Chondrocyte (in vitro differentiated cells): ENCODE data around the gene KLHL30. TPM values are rescaled to one million over a fixed set of nuclear protein-coding genes. Genes with fewer than 3 reads are reported as not detected.

Experiments
- DNase-seq: peaks from one replicate; pipeline ENCODE4 v3.0.0; 2021; ENCODE audit warnings: mixed read lengths, low spot score
- H3K27ac Mint-ChIP-seq: one replicate; pipeline ENCODE4 v1.8.0; 2021; ENCODE audit warnings: mild to moderate bottlenecking, moderate library complexity, mixed read lengths; ENCODE audit not compliant: unreplicated experiment
- H3K27me3 Mint-ChIP-seq: 2 replicates; pipeline ENCODE4 v1.8.0; 2021; ENCODE audit warnings: low read depth, mixed read lengths
- H3K36me3 Mint-ChIP-seq: 2 replicates; pipeline ENCODE4 v1.8.0; 2021; ENCODE audit warnings: low read depth, mixed read lengths
- H3K4me1 Mint-ChIP-seq: 2 replicates; pipeline ENCODE4 v1.8.0; 2021; ENCODE audit warnings: low read depth, mild to moderate bottlenecking, mixed read lengths
- H3K4me3 Mint-ChIP-seq: one replicate; pipeline ENCODE4 v1.8.0; 2021; ENCODE audit warnings: mild to moderate bottlenecking, moderate library complexity, mixed read lengths; ENCODE audit not compliant: unreplicated experiment
- H3K9me3 Mint-ChIP-seq: 2 replicates; pipeline ENCODE4 v1.8.0; 2021; ENCODE audit warnings: low read depth, mixed read lengths
- total RNA-seq: library from RNA; stranded (reverse); gene quantifications from 3 replicates; pipeline ENCODE4 v1.2.1, GENCODE V29; 2021
- TF ChIP-seq, protein P1 (sequence below): fragments of 200-600 bp; sonication (generic); IDR thresholded peaks from 2 replicates; pipeline ENCODE4 v1.5.0; 2021; ENCODE audit warnings: antibody characterized with exemption, mild to moderate bottlenecking, moderate library complexity

Gene KLHL30
- total RNA-seq, 1 donor from 2014 or later = 25.6 TPM

DNA sequence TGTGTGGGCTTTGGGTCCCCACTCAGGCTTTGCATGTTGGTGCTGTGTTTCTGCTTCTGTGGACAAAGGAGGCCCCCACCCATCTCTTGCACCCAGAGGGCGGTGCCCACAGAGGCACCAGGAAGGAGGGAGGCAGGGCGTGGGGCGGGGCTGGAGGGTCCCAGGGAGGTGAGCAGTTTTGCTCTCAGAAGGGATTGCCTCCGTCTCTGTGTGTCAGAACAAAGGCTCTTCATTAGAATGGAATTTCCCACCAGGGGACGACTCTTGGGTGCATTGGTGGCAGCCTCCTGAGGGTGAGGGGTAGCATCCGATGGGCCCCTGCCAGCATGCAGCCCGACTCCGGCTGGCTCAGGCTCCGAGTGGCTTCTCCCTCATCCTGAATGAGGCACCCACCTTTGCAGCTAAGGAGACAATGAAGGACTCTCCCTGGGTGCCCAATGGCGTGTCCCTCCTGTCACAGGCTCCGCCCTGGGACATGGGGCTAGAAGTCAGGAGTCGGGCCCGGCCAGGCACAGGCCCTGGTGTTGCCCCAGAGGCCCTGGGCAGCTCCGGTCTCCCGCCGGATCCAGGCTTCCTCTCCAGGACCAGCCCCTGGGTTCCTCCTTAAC, 13.3 kb downstream of the KLHL30 start:
- DNase-seq = no peak
- Mint-ChIP-seq H3K4me3 (no peak overlapping the region), H3K27ac (peak overlapping the region; percentile 32), H3K27me3 (no peaks in the 10 kb centered on the region), H3K36me3 (peaks cover 2% of the 10 kb centered on the region), H3K4me1 (peaks cover 9% of the 10 kb centered on the region), H3K9me3 (peaks cover 8% of the 10 kb centered on the region)
- TF ChIP-seq, protein P1, sequence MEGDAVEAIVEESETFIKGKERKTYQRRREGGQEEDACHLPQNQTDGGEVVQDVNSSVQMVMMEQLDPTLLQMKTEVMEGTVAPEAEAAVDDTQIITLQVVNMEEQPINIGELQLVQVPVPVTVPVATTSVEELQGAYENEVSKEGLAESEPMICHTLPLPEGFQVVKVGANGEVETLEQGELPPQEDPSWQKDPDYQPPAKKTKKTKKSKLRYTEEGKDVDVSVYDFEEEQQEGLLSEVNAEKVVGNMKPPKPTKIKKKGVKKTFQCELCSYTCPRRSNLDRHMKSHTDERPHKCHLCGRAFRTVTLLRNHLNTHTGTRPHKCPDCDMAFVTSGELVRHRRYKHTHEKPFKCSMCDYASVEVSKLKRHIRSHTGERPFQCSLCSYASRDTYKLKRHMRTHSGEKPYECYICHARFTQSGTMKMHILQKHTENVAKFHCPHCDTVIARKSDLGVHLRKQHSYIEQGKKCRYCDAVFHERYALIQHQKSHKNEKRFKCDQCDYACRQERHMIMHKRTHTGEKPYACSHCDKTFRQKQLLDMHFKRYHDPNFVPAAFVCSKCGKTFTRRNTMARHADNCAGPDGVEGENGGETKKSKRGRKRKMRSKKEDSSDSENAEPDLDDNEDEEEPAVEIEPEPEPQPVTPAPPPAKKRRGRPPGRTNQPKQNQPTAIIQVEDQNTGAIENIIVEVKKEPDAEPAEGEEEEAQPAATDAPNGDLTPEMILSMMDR = no peak

DNA sequence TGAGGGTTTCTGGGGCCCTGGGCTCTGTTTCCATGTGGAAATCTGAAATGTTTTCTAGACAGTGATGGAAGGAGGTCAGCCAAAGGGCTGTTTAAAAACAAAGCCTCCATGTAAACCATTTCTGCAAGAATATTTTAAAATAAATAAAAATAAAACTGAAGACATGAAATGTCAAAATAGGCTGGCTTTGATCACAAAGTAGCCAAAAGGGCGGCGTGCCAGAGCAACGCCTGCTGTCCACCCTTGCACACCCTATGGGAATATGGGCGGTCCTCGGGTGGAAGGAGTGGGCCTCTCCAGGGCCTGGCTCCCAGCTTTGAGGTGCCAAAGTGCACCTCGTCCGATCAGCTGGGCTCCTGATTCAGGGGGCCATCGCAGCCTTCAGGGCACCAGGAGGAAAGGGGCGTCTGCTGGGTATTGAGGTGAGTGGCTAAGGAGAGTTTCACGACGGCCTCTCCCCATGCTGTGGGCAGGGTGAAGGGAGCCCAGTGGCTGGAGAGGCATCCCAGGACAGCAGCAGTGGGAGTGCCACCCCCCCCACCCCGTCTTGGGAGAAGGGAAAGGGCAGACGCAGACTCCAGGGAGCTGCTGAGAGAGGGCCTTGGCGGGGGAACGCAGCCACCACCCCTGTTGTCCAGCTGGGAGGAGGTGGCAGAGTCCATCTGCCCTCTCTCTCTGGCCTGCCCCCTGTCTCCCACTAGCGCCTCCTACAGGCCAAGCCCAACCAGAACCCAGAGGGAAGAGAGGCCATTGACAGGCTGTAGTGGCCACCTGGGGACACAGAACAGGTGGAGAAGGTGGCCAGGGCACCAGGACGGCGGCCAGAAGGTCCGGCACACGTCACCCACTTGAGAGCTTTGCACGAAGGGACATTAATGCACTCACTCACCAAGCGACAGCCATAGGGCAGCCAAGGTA, 14.6 kb downstream of the KLHL30 start:
- peaks cover 2% of the 10 kb centered on the region for H3K36me3 Mint-ChIP-seq
- TF ChIP-seq, protein P1 = peak; percentile 60
- H3K4me3 Mint-ChIP-seq = no peak overlapping the region
- no peak overlapping the region for H3K27ac Mint-ChIP-seq
- peaks cover 8% of the 10 kb centered on the region for H3K9me3 Mint-ChIP-seq
- peaks cover 9% of the 10 kb centered on the region for H3K4me1 Mint-ChIP-seq
- DNase-seq = no peak
- H3K27me3 Mint-ChIP-seq = no peaks in the 10 kb centered on the region

DNA sequence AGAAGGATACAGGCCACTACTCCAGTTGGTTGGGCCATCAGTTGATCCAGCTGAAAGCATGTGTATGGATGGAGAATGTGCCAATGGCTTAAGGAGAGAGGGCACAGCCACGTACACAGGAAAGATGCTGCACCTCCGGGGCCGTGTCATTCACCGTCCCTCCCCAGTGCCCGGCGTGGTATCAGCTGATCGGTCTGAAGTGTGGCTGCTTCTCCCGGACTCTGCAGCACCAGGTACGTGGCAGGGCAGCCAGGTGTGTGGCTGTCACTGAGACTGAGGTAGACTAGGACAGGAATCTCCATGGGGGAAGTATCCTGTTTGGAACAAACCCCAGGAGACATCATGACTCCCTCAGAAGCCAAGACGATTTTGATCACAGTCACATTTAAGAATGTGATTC, 16.1 kb downstream of the KLHL30 start:
- no peak overlapping the region for H3K4me3 Mint-ChIP-seq
- peak; percentile 61 for DNase-seq
- H3K36me3 Mint-ChIP-seq = peaks cover 2% of the 10 kb centered on the region
- TF ChIP-seq, protein P1 = no peak
- H3K27me3 Mint-ChIP-seq = no peaks in the 10 kb centered on the region
- H3K27ac Mint-ChIP-seq = no peak overlapping the region
- peaks cover 8% of the 10 kb centered on the region for H3K9me3 Mint-ChIP-seq
- H3K4me1 Mint-ChIP-seq = peaks cover 14% of the 10 kb centered on the region

DNA sequence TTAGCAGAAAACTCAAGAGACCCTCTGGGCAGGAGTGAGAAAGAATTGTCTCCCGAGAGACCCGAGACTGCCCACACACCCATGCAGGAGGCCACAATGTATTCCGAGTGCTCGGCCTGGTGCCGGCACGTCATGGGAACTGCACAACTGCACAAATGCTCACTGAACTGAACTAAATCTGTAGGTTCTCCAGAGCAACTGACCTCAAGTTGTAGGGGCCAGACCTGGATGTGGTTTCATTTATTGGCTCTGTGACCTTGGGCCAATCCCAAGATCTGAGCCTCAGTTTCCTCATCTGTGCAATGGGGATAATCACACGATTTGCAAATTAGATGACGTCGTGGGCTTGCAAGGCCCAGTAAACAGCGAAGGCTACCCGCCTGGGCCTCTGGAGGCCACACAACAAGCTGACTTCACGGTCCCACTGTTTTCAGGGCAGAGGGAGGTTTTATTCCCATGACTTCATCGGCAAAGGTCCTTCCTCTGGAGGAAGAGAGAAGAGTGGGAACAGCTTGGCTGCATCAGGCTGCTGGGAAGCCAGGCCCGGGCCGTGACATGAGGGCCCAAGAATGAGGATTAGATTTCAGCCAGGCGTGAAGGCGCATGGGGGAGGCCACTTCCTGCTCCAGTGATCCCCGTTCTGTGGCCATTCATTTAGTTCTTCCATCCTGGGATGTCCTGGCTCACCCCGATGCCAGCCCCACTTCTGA, 16.7 kb downstream of the KLHL30 start:
- peak; percentile 62 for DNase-seq
- H3K27ac Mint-ChIP-seq = peak overlapping the region; percentile 47
- TF ChIP-seq, protein P1 = no peak

More for the DNA sequence above, 16.7 kb downstream of the KLHL30 start:
- Mint-ChIP-seq H3K27me3 (no peaks in the 10 kb centered on the region), H3K4me3 (no peak overlapping the region), H3K36me3 (peaks cover 2% of the 10 kb centered on the region), H3K4me1 (peaks cover 15% of the 10 kb centered on the region), H3K9me3 (peaks cover 8% of the 10 kb centered on the region)
